Transverse colon (tissue), 4 donors: ENCODE measurements around the gene BRCA2.

Experiments
- EP300 ChIP-seq: sonication (generic); formaldehyde crosslinking; IDR thresholded peaks from one replicate; pipeline ENCODE4 v1.6.1; 2017; ENCODE audit warnings: antibody characterized with exemption, low read depth
- POLR2A ChIP-seq: fragments of 450-650 bp; IDR thresholded peaks from one replicate; pipeline ENCODE4 v1.6.1; 2016; ENCODE audit warnings: antibody characterized with exemption, mild to moderate bottlenecking, moderate library complexity
- POLR2AphosphoS5 ChIP-seq, 3 donors: sonication (generic); formaldehyde crosslinking; IDR thresholded peaks; one replicate each; pipeline ENCODE4 v1.6.1; 2016; ENCODE audit warnings: antibody characterized with exemption in 3 of 3
- TF ChIP-seq, protein P1 (sequence below), 5 experiments: fragments of 200-600 bp in 3 of 5; fragments of 450-650 bp in 2 of 5; sonication (generic) in 3 of 5; IDR thresholded peaks; 1 replicate in 2 of 5; 2 replicates in 3 of 5; pipeline ENCODE4 v1.5.1; 2016 to 2017; ENCODE audit warnings: antibody characterized with exemption in 5 of 5, inconsistent platforms in 3 of 5, mild to moderate bottlenecking in 2 of 5, moderate library complexity in 1 of 5

DNA sequence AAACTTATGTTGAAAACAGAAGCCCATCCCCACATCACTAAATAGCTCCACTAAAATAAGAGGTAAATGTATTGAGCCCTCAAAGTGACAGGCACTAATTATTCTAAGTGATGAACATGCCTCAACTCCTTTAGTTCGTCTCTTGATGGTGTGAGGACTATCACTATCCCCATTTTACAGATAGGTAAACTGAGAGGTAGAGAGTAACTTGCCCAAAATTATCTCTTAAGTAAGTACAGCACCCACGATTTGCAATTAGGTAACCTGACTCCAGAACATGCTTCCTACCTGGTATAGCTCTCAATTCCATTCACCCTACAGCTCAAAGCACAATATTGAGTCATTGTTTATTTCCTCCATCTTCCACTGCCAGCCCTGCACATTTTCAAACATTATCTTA lies 12.8 kb upstream of the BRCA2 start:
- TF ChIP-seq, protein P1, sequence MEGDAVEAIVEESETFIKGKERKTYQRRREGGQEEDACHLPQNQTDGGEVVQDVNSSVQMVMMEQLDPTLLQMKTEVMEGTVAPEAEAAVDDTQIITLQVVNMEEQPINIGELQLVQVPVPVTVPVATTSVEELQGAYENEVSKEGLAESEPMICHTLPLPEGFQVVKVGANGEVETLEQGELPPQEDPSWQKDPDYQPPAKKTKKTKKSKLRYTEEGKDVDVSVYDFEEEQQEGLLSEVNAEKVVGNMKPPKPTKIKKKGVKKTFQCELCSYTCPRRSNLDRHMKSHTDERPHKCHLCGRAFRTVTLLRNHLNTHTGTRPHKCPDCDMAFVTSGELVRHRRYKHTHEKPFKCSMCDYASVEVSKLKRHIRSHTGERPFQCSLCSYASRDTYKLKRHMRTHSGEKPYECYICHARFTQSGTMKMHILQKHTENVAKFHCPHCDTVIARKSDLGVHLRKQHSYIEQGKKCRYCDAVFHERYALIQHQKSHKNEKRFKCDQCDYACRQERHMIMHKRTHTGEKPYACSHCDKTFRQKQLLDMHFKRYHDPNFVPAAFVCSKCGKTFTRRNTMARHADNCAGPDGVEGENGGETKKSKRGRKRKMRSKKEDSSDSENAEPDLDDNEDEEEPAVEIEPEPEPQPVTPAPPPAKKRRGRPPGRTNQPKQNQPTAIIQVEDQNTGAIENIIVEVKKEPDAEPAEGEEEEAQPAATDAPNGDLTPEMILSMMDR (IDR thresholded peaks at IDR 0.05) = no peak
- TF ChIP-seq EP300 (no peak), POLR2AphosphoS5 (IDR thresholded peaks at IDR 0.05) (no peak), POLR2A (no peak)
